GM10248 (cell line): ENCODE results near the gene PIK3R2.
"Not testable (repeated sequence)": the region's sequence is repeated elsewhere in the genome, so short reads cannot be mapped to it uniquely, and the experiment has no call there.

Source experiments
- CTCF ChIA-PET: fragments of 300-600 bp; sonication (Branson Sonifier 250); formaldehyde crosslinking; extraction: SDS; loops from one replicate; lab custom pipeline; 2021; ENCODE audit warnings: antibody characterized with exemption; lab: Yijun Ruan, JAX
- POLR2A ChIA-PET: fragments of 350-650 bp; sonication (Branson Sonifier 250); formaldehyde crosslinking; extraction: SDS; loops from one replicate; lab custom pipeline; 2020; ENCODE audit warnings: antibody characterized with exemption; lab: Yijun Ruan, JAX
- DNase-seq: peaks from one replicate; pipeline ENCODE4 v3.0.0; 2012; ENCODE audit errors: extremely low spot score
- TF ChIP-seq, protein P1 (sequence below): IDR thresholded peaks from 2 replicates; pipeline ENCODE4 v1.5.1; 2012; ENCODE audit warnings: mild to moderate bottlenecking, low read depth; ENCODE audit errors: extremely low read depth, missing control alignments, control extremely low read depth

The PIK3R2 gene

DNA sequence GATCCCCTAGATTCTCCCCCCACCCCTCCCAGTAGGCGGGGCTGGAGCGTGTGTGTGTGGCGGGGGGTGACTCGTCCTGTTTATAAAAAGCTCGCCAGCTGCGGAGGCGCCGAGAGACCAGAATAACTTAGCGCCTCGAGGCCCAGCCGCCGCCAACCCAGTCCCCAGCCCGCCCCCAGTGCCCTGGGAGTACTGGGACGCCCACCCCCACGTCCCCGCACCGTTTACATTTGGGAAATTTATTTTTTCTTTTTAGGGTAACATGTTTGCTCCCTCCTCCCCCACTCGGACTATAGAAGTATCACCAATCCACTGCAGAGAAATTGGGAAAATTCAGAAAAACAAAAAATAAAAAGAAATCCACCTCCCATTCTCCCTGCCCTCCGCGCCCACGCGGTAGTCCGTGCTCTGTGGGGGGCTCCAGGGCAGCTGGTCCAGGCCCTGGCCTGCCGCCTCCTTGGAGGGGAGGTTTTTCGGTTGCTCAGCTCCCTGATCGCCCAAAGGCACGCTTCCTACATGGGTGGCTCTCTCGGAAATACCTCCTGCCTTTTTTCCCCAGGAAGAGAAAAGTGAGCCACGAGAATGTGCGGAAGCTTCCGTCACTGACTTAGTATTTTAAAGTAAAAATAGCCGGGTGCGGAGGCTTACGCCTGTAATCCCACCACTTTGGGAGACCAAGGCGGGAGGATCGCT lies 52.4 kb downstream of the PIK3R2 start:
- ChIA-PET POLR2A (interaction anchor here (0.6 to 3.3 kb wide), 4 partner anchors 13 to 163 kb away, joined by 4 to 36 read pairs (median 5); partner anchors contain the start of genes JUND and MPV17L2), CTCF (interaction anchor here (0.7 to 8.8 kb wide), 16 partner anchors 9 to 206 kb away, joined by 3 to 228 read pairs (median 4); partner anchors contain the start of gene IQCN)
- DNase-seq = peak; percentile 77
- TF ChIP-seq, protein P1, sequence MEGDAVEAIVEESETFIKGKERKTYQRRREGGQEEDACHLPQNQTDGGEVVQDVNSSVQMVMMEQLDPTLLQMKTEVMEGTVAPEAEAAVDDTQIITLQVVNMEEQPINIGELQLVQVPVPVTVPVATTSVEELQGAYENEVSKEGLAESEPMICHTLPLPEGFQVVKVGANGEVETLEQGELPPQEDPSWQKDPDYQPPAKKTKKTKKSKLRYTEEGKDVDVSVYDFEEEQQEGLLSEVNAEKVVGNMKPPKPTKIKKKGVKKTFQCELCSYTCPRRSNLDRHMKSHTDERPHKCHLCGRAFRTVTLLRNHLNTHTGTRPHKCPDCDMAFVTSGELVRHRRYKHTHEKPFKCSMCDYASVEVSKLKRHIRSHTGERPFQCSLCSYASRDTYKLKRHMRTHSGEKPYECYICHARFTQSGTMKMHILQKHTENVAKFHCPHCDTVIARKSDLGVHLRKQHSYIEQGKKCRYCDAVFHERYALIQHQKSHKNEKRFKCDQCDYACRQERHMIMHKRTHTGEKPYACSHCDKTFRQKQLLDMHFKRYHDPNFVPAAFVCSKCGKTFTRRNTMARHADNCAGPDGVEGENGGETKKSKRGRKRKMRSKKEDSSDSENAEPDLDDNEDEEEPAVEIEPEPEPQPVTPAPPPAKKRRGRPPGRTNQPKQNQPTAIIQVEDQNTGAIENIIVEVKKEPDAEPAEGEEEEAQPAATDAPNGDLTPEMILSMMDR = no peak

DNA sequence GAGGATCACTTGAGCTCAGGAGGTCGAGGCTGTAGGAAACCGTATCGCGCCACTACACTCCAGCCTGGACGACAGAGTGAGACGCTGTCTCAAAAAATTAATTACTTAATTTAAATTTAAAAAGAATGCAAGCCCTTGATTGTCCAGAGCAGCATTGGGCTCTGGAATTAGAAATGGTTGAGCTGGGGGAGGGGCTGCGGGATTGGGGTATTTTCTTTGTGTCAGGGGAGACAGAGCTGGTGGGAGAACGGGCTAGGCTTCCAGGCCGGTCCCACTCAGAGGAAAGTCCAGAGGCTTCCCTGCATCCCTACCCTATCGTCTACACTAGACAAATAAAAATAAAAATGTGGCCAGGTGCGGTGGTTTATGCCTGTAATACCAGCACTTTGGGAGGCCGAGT lies 53.1 kb downstream of the PIK3R2 start:
- TF ChIP-seq, protein P1 = no peak
- no peak for DNase-seq
- ChIA-PET CTCF (interaction anchor here (1.1 to 8.8 kb wide), 8 partner anchors 14 to 205 kb away, joined by 3 to 228 read pairs (median 7); partner anchors contain the start of gene IQCN), POLR2A (interaction anchor here (0.6 to 3.3 kb wide), 3 partner anchors 13 to 162 kb away, joined by 4 to 36 read pairs (median 6); partner anchors contain the start of genes JUND and MPV17L2)

DNA sequence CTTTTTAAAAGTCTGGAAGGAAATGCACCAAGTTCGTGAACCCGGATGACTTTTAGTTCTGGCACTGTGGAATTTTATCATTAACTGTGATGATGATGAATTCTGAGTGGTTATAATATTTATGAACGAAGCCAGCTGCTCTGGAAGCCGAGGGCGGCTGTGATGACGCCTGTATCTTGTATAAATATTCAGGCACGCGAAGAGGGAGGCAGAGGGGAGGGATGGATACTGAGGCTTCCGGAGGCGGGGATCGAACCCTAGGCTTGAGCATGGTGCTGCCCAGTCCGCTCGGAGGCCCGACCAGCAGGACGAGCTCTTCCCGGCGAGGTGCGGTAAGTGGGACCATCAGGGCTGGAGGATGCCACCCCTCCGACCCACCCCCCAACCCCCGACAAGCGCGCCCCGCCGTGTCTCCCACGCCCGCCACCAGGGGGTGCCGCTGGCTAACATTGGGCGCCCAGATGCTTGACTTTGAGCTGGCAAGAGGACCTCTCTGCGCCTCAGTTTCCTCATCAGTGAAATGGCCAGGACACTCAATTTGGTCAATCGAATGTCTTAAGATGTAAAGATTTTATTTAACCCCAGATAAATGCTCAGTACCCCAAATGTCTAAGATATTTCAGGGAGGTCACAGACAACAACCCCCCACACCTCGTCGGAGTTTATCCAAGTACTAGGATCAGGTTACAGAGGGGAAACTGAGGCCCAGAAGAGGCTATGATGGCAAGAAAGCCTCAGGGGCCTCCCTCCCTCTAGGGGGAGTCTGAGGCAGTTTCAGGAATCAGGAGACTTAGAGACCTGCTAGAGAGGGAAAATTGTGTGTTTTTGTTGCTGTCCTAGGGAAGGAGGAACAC lies 55.4 kb downstream of the PIK3R2 start:
- ChIA-PET POLR2A (interaction anchor here (0.6 kb wide), 1 partner anchor 120 kb away, joined by 3 read pairs; no protein-coding TSS in a partner anchor), CTCF (interaction anchor here (0.6 to 8.8 kb wide), 21 partner anchors 13 to 206 kb away, joined by 3 to 228 read pairs (median 5); partner anchors contain the start of genes IQCN and LSM4)
- TF ChIP-seq, protein P1 = peak; percentile 62
- peak; percentile 61 for DNase-seq

DNA sequence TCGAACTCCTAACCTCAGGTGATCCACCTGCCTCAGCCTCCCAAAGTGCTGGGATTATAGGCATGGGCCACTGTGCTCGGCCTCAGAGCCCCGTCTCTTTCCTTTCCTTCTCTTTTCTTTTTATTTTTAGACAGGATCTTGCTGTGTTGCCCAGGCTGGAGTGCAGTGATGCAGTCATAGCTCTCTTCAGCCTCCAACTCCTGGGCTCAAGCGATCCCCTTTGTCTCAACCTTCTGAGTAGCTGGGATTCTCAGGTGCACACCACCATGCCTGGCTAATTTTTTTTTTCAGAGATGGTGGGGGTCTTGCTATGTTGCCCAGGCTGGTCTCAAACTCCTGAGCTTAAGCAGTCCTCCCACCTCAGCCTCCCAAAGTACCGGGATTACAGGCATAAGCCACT lies 56.9 kb downstream of the PIK3R2 start:
- CTCF ChIA-PET = interaction anchor here (1.1 to 8.8 kb wide), 11 partner anchors 10 to 202 kb away, joined by 3 to 228 read pairs (median 3); partner anchors contain the start of gene MPV17L2
- POLR2A ChIA-PET, DNase-seq: not testable (repeated sequence)

DNA sequence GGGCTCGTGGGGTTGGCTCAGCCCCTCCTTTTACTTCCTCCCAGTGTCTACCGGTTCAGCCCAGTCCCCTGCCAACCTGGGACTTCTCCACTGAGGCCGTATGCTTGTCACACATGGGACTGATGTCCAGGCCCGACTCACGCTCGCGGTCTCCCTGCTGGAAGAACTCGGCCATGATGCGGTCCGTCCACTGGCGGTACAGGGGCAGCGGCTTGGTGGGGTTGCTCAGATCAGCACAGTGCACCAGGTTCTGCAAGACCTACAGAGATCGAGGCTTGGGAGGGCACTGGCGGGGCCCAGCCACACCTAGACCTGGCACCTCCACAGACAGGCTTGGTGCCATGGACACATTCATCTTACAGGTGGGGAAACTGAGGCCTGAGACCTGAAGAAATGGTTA lies 58.7 kb downstream of the PIK3R2 start:
- POLR2A ChIA-PET = no interaction called here
- TF ChIP-seq, protein P1 = no peak
- DNase-seq = no peak
- CTCF ChIA-PET = no interaction called here

DNA sequence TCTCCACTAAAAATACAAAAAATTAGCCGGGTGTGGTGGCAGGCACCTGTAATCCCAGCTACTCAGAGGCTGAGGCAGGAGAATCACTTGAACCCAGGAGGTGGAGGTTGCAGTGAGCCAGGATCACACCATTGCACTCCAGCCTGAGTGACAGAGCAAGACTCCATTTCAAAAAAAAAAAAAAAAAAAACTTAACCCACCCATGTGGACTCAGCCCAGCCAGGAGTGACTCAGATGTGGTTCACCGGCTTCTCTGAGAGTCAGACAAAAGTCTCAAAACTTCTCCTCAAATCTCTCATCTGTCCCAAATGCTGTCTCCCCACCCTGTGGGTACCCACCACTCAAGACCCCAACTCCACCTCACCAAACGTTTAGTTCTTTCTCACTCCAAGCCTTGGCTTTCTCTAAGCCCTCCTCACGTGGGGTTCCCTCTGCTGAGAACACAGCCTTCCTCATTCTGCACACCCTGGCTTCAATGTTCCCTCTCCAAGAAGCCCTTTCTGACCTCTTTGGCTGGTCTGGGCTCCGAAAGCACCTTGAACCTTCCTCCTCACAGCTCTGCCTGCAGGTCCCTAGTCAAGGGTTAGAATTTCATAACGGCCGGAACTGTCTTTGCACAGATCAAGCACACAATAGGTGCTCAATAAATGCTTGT lies 61.9 kb downstream of the PIK3R2 start:
- TF ChIP-seq, protein P1 = no peak

More for the DNA sequence above, 61.9 kb downstream of the PIK3R2 start:
- ChIA-PET CTCF (interaction anchor here (1.0 to 1.3 kb wide), 3 partner anchors 10 to 37 kb away, joined by 3 to 7 read pairs (median 3); no protein-coding TSS in a partner anchor), POLR2A (no interaction called here)
- no peak for DNase-seq
